Left ventricle myocardium inferior (tissue), 1 donor: ENCODE data around the gene DMRT1. TPM values are rescaled to one million over a fixed set of nuclear protein-coding genes. Genes with fewer than 3 reads are reported as not detected.

Source experiments
- DNase-seq: peaks from one replicate; pipeline ENCODE4 v3.0.0-alpha.2; 2020
- H3K27ac ChIP-seq: fragments of 200-600 bp; replicated peaks from 2 replicates; pipeline ENCODE4 v1.8.0; 2021
- H3K27me3 ChIP-seq: fragments of 200-600 bp; 2 replicates; pipeline ENCODE4 v1.8.0; 2021; ENCODE audit warnings: low read depth
- H3K36me3 ChIP-seq: fragments of 200-600 bp; 2 replicates; pipeline ENCODE4 v1.8.0; 2021
- H3K4me1 ChIP-seq: fragments of 200-600 bp; 2 replicates; pipeline ENCODE4 v1.8.0; 2021
- H3K4me3 ChIP-seq: fragments of 200-600 bp; 2 replicates; pipeline ENCODE4 v1.8.0; 2021; ENCODE audit warnings: mild to moderate bottlenecking, moderate library complexity
- H3K9me3 ChIP-seq: fragments of 200-600 bp; replicated peaks from 2 replicates; pipeline ENCODE4 v1.8.0; 2021
- CTCF ChIP-seq: fragments of 200-600 bp; IDR thresholded peaks from 2 replicates; pipeline ENCODE4 v1.8.0; 2021; ENCODE audit warnings: antibody characterized with exemption, mild to moderate bottlenecking, borderline replicate concordance
- intact Hi-C: fragments of 100-400 bp; cut with micrococcal nuclease; formaldehyde crosslinking; loops from one replicate; pipeline ENCODE4 v1.11.0; 2022
- total RNA-seq: library from RNA; stranded (reverse); fragmentation: NEBNext Ultra II Directional; extraction: Animal tissue kit (Norgen Biotek cat#: 25700); gene quantifications from one replicate; pipeline ENCODE4 v1.2.1, GENCODE V29; 2021
- donor health status: DM: no; HTN: yes; CAD: no; lungs with severe emphysema.

Gene DMRT1
- total RNA-seq, 1 donor from 2014 or later = not detected

GRCh38 chr9:883011-883410 is 41.5 kb downstream of the DMRT1 start:
- no peak for TF ChIP-seq CTCF
- peaks cover 6% of the 10 kb centered on the region for H3K4me1 ChIP-seq
- no peaks in the 10 kb centered on the region for H3K36me3 ChIP-seq
- no peak overlapping the region for H3K27ac ChIP-seq
- no peak for DNase-seq
- no peak overlapping the region for H3K4me3 ChIP-seq
- no peaks in the 10 kb centered on the region for H3K9me3 ChIP-seq
- H3K27me3 ChIP-seq = peaks cover 34% of the 10 kb centered on the region
- intact Hi-C loops = no loop called here

- Histone ChIP-seq H3K4me3 (no peak overlapping the region), H3K4me1 (no peaks in the 10 kb centered on the region), H3K27me3 (peaks cover 34% of the 10 kb centered on the region), H3K27ac (no peak overlapping the region), H3K9me3 (no peaks in the 10 kb centered on the region), H3K36me3 (no peaks in the 10 kb centered on the region)
- TF ChIP-seq CTCF = no peak
- intact Hi-C loops = no loop called here
- DNase-seq = no peak
These were observed 45.4 kb downstream of the DMRT1 start for GRCh38 chr9:886886-887285.

DNA sequence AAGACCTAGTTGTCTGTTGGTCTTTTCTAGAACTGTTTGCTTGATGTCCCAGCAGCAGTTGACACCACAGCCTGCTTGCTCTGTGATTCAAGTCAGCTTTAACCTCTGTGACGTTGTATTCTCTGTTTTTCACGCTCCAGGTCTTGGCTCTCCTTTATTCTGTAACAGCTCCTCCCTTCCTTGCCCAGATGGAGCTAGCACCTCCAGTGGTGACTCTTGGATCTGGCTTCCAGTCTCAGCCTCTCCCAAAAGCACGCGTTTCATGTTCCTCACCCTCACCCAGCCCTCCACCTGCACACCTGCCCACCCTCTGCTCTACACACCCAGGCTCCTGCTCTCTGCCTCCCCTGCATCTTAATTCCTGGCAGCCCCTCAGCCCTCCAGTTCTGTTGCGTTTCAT is 50.6 kb downstream of the DMRT1 start:
- intact Hi-C loops = loop anchor here (10.0 kb wide), 1 partner anchor 113 kb away; no protein-coding TSS in a partner anchor
- H3K27me3 ChIP-seq = peaks cover 42% of the 10 kb centered on the region
- no peaks in the 10 kb centered on the region for H3K9me3 ChIP-seq
- no peak for DNase-seq
- H3K4me1 ChIP-seq = no peaks in the 10 kb centered on the region
- no peak overlapping the region for H3K27ac ChIP-seq
- no peaks in the 10 kb centered on the region for H3K36me3 ChIP-seq
- no peak overlapping the region for H3K4me3 ChIP-seq
- no peak for TF ChIP-seq CTCF

GRCh38 chr9:893115-893514 is 51.6 kb downstream of the DMRT1 start:
- Histone ChIP-seq H3K36me3 (no peaks in the 10 kb centered on the region), H3K27ac (no peak overlapping the region), H3K4me3 (no peak overlapping the region), H3K27me3 (peaks cover 52% of the 10 kb centered on the region), H3K9me3 (no peaks in the 10 kb centered on the region), H3K4me1 (no peaks in the 10 kb centered on the region)
- no peak for DNase-seq
- no peak for TF ChIP-seq CTCF
- intact Hi-C loops = loop anchor here (10.0 kb wide), 1 partner anchor 112 kb away; no protein-coding TSS in a partner anchor

GRCh38 chr9:893843-894420 is 52.4 kb downstream of the DMRT1 start:
- intact Hi-C loops = loop anchor here (10.0 kb wide), 1 partner anchor 111 kb away; no protein-coding TSS in a partner anchor
- H3K36me3 ChIP-seq = no peaks in the 10 kb centered on the region
- no peaks in the 10 kb centered on the region for H3K4me1 ChIP-seq
- peaks cover 60% of the 10 kb centered on the region for H3K27me3 ChIP-seq
- no peaks in the 10 kb centered on the region for H3K9me3 ChIP-seq
- no peak overlapping the region for H3K27ac ChIP-seq
- peak; percentile 80 for TF ChIP-seq CTCF
- H3K4me3 ChIP-seq = no peak overlapping the region
- no peak for DNase-seq
